PFSK-1 (cell line): ENCODE data around the gene FCN2.

ENCODE experiments used
- FOXP2 ChIP-seq: optimal IDR thresholded peaks from 2 replicates; pipeline ENCODE3; 2011; ENCODE audit warnings: borderline replicate concordance, control low read depth, inconsistent platforms; ENCODE audit not compliant: insufficient read depth; ENCODE audit errors: extremely low read length, extremely low read depth
- POLR2AphosphoS5 ChIP-seq: IDR thresholded peaks from 2 replicates; pipeline ENCODE4 v1.6.1; 2012; ENCODE audit warnings: low read depth, mild to moderate bottlenecking, control low read depth, low read length, moderate library complexity
- REST ChIP-seq, 2 experiments: IDR thresholded peaks; 2 replicates each; pipeline versions ENCODE4 v1.6.1 to v1.8.0; 2011 to 2012; ENCODE audit warnings: low read depth in 2 of 2, low read length in 2 of 2, control low read depth in 1 of 2, inconsistent platforms in 1 of 2, mild to moderate bottlenecking in 1 of 2, moderate library complexity in 1 of 2; ENCODE audit not compliant: insufficient read depth in 1 of 2
- SIN3A ChIP-seq: IDR thresholded peaks from 2 replicates; pipeline ENCODE4 v1.6.1; 2012; ENCODE audit warnings: mild to moderate bottlenecking, low read length, moderate library complexity, borderline replicate concordance; ENCODE audit not compliant: insufficient read depth
- TAF1 ChIP-seq: IDR thresholded peaks from 2 replicates; pipeline ENCODE4 v1.6.1; 2012; ENCODE audit warnings: low read length, control low read depth, borderline replicate concordance; ENCODE audit not compliant: insufficient read depth

GRCh38 chr9:134925011-134925511, 44.5 kb downstream of the FCN2 start:
- TF ChIP-seq POLR2AphosphoS5 (no peak), SIN3A (no peak), REST (IDR thresholded peaks at IDR 0.05; ENCODE audit: insufficient read depth in 1 of 2, low read depth in 2 of 2, low read length in 2 of 2) (no peak), FOXP2 (no peak), TAF1 (no peak)
